ENCODE data around the gene RANBP2.
"Not testable (repeated sequence)": the region's sequence is repeated elsewhere in the genome, so short reads cannot be mapped to it uniquely, and the experiment has no call there.

Gene RANBP2
- 439 to 630 (median 533) reads per million in 4 experiments for total RNA-seq

DNA sequence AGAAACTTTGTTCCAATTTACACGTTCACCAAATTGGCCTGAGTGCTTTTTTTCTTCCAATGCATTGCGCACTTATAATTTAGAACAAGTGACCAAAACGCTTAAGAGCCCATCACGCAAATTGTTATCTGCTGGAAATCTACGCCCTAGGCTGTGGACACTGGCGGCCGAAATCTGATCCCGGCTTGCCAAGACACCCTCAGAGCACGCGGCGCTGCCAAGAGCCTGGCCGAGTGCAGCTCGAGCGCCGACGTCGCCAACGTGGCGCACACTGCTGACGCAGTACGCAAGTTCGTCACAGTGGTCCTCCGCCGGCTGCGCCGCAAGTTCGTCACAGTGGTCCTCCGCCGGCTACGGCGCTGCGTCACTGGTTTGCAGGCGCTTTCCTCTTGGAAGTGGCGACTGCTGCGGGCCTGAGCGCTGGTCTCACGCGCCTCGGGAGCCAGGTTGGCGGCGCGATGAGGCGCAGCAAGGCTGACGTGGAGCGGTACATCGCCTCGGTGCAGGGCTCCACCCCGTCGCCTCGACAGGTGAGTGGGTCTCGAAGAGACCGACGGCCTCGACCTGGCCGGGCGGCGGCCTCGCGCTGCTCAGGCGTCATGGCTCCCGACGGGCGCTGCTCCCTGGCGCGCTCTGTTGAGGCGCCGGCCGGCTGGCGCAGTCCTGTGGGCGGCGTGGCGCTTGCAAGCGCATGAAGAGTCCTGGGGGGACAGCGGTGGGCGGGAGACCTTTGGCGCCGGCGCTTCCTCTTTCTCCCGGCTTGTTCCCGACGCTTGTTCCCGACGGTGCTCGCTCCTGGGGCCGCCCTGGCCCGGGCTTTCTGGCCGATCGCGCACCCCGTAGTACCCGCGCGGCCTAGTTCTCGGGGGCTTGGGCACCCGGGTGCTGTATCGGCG lies at the start of gene RANBP2:
Gene RANBP2, plus strand, starts transcription at position 334 of the 896 bp plus-strand sequence. Its CDS starts 125 bp downstream, at position 459.
- DNase-seq: peak; percentile 86

DNA sequence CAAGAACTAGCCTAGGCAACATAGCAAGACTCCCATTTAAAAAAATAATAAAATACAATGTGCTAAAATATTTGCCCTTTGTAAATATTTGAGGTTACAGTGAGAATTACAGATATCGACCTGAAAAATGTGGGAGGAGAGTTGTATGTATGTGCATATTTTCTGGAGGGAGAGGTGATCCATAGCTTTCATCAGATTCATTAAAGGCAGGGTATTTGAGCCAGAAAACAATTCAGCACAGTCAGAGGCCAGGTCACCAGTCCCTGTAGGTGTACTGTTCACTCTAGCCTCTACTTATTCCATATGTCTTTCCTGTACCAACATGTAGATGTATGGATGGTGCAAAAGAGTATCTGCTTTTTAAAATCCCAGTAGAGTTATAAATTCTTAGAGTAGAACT lies 49.0 kb upstream of the RANBP2 start:
- DNase-seq: not testable (repeated sequence)

DNA sequence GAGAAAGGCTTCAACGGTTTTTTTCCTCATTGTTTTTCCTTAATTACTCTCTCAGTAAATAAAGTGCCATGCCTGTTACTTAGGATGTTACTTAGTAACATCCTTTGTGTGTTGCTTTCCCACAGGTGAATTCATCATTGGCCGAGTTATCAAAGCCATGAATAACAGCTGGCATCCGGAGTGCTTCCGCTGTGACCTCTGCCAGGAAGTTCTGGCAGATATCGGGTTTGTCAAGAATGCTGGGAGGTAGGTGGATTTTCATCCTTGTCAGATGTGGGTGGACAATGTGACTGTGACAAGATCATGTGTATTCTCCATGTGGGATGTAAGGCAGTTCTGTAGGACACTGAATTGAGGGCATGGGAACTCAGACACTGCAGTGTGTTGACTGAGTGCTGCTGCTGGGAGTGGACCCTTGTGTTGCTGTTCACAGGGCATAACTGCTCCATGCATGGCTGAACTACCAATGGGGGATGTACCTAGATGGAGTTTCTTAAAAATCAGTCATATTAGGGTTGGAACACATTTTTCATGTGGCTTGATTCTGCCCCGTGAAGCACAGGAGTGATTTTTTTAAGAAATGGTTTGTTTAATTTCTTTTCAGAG lies 47.0 kb upstream of the RANBP2 start:
- not testable (repeated sequence) for DNase-seq

GRCh38 chr2:108676522-108676921 lies 42.8 kb upstream of the RANBP2 start:
- DNase-seq: not testable (repeated sequence)

DNA sequence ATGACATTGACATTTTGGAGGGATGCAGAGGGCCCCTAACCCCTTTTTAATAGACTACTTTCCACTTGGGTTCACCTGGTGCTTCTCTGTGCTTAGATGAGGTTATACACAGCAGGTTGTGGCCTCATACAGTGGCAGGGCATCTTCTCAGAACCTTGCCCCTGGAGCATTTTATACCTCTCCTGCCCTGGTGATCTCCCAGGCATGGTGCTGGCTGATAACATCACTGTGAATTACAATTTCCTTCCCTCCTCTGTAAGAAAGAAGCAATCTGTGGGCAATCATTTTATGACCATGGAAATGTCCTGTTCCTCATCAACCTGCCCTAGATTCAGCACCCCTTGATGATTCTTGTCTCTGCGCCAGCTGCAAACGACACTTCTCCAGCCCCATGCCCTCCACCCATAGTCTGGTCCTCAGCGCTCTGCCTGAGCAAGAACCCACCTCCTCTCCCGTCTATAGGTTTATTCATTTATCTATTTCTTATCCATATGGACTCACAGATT lies 42.0 kb upstream of the RANBP2 start:
- not testable (repeated sequence) for DNase-seq

GRCh38 chr2:108678198-108678651 lies 41.1 kb upstream of the RANBP2 start:
- DNase-seq: not testable (repeated sequence)

- not testable (repeated sequence) for DNase-seq
These were observed 38.5 kb upstream of the RANBP2 start for GRCh38 chr2:108680805-108681204.

GRCh38 chr2:108688818-108689756 lies 30.2 kb upstream of the RANBP2 start:
- not testable (repeated sequence) for DNase-seq

DNA sequence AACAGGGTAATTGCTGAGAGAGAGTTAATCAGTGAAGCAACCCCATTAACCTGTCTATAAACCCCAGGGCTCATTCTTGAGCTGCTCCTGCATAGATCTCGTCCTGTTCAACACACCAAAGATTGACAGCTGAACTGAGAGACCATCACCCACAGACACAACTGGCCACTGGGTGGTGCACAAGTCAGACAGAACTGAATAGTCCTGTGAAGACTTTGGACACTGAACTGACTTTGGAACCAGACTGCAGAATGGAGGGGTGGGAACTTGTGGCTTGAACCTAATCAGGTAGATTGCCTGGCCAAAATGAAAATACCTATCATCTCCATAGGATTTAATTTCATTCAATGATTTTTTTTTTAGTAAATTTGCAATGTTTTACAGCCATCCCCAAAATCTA lies 29.3 kb upstream of the RANBP2 start:
- DNase-seq: not testable (repeated sequence)

DNA sequence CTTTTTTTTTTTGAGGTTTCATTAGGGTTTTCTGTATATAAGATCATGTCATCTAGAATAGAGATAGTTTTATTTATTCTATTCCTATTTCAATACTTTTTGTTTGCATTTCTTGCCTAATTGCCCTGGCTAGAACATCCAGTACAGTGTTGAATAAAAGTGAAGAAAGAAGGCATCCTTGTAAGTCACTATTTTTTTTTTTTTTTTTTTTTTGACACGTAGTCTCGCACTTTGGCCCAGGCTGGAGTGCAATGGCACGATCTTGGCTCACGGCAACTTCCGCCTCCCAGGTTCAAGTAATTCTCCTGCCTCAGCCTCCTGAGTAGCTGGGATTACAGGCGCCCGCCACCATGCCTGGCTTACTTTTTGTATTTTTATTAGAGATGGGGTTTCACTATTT lies 27.8 kb upstream of the RANBP2 start:
- DNase-seq: no peak

GRCh38 chr2:108701208-108701607 lies 18.1 kb upstream of the RANBP2 start:
- DNase-seq: no peak

DNA sequence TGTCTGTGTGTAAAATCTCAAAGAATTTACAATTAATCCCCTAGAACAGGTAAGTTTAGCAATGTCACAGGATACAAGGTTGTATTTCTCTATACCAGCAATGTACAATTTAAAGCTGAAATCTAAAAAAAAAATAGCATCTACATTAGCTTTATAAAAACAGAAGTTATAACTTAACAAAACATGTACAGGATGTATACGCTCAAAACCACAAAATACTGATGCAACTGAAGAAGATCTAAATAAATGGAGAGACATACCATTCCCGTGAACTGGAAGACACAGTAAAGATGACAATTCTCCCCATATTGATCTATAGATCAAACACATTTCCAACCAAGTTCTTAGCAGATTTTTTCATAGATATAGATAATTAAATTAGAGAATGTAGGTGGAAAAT lies 17.5 kb upstream of the RANBP2 start:
- DNase-seq: no peak

- DNase-seq: no peak
These were observed 14.4 kb upstream of the RANBP2 start for GRCh38 chr2:108704871-108705270.

- no peak for DNase-seq
These were observed 12.0 kb upstream of the RANBP2 start for GRCh38 chr2:108707300-108707699.

GRCh38 chr2:108716971-108717370 lies 2.3 kb upstream of the RANBP2 start:
- not testable (repeated sequence) for DNase-seq

DNA sequence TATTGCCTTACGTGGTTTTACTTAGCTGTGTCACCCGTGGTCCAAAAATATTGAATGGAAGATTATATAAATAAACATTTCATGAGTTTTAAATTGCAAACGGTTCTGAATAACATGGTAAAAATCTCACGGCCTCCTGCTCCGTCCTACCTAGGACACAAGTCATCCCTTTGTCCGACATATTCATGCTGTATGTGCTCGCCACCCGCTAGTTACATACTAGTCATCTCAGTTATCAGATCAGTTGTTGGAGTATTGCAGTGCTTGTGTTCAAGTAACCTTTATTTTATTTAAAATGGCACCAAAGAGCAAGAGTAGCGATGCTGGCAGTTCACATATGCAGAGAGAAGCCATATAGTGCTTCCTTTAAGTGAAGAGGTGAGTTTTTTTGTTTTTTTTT lies 6.8 kb downstream of the RANBP2 start:
- not testable (repeated sequence) for DNase-seq

- not testable (repeated sequence) for DNase-seq
These were observed 15.4 kb downstream of the RANBP2 start for GRCh38 chr2:108734656-108735055.

GRCh38 chr2:108757973-108758372 lies 38.7 kb downstream of the RANBP2 start:
- not testable (repeated sequence) for DNase-seq

DNA sequence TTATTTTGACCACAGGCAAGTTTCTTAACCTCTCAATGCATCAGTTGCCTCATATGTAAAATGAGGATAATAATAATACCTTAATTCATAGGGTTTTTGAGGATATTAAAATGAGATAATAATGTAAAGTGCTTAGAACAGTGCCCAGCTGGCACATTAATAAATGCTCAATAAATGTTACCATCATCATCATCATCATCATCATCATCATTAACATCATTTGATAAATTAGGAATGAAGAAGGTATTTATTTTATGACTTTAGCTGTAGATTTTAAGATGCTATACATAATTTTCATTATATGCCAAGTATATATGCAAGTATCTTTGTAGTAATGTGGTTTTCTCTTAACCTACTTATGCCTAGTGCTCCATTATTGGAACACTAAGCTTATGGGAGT lies 43.3 kb downstream of the RANBP2 start:
- DNase-seq: not testable (repeated sequence)

DNA sequence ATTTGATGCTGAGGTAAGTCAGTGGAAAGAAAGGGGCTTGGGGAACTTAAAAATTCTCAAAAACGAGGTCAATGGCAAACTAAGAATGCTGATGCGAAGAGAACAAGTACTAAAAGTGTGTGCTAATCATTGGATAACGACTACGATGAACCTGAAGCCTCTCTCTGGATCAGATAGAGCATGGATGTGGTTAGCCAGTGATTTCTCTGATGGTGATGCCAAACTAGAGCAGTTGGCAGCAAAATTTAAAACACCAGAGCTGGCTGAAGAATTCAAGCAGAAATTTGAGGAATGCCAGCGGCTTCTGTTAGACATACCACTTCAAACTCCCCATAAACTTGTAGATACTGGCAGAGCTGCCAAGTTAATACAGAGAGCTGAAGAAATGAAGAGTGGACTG lies 47.4 kb downstream of the RANBP2 start:
- not testable (repeated sequence) for DNase-seq

DNA sequence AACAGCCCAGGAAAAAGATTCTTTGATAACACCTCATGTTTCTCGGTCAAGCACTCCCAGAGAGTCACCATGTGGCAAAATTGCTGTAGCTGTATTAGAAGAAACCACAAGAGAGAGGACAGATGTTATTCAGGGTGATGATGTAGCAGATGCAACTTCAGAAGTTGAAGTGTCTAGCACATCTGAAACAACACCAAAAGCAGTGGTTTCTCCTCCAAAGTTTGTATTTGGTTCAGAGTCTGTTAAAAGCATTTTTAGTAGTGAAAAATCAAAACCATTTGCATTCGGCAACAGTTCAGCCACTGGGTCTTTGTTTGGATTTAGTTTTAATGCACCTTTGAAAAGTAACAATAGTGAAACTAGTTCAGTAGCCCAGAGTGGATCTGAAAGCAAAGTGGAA lies 48.6 kb downstream of the RANBP2 start:
- DNase-seq: not testable (repeated sequence)

- no peak for DNase-seq
These were observed 57.2 kb downstream of the RANBP2 start for GRCh38 chr2:108776475-108776874.

Data from effector CD8-positive, alpha-beta T cell (primary cell).